DOHH2 (cell line): ENCODE data around the gene DPYD.

ENCODE experiments used
- EZH2phosphoT487 ChIP-seq: fragments of 200-600 bp; sonication (generic); IDR thresholded peaks from 2 replicates; pipeline ENCODE4 v1.6.1; 2017; ENCODE audit warnings: borderline replicate concordance, mild to moderate bottlenecking, antibody characterized with exemption, low read length, moderate library complexity, mixed read lengths
- TF ChIP-seq, protein P1 (sequence below): fragments of 200-600 bp; sonication (generic); IDR thresholded peaks from one replicate; pipeline ENCODE4 v1.5.1; 2014; ENCODE audit warnings: antibody characterized with exemption, mild to moderate bottlenecking, low read depth, low read length; ENCODE audit not compliant: poor library complexity, severe bottlenecking

DNA sequence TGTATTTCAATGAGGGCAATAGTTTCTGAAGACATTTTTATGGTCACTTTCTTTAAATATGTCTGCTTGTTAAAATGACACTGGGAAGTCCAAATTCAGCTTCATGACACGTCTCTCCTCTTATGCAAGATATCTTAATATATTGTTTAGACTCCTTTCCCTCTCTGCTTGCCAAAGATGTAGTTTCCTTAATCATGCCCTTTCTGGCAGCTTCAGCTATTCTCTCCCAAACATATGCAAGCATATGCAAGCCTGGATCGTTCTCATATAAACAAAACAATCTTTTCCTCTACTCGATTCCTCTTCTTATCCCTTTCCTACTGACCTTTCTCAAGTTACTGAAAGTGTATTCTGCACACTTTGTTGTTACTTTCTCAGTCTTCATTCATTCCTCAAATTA is 827.1 kb downstream of the DPYD start:
- TF ChIP-seq, protein P1, sequence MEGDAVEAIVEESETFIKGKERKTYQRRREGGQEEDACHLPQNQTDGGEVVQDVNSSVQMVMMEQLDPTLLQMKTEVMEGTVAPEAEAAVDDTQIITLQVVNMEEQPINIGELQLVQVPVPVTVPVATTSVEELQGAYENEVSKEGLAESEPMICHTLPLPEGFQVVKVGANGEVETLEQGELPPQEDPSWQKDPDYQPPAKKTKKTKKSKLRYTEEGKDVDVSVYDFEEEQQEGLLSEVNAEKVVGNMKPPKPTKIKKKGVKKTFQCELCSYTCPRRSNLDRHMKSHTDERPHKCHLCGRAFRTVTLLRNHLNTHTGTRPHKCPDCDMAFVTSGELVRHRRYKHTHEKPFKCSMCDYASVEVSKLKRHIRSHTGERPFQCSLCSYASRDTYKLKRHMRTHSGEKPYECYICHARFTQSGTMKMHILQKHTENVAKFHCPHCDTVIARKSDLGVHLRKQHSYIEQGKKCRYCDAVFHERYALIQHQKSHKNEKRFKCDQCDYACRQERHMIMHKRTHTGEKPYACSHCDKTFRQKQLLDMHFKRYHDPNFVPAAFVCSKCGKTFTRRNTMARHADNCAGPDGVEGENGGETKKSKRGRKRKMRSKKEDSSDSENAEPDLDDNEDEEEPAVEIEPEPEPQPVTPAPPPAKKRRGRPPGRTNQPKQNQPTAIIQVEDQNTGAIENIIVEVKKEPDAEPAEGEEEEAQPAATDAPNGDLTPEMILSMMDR = no peak
- TF ChIP-seq EZH2phosphoT487 = no peak
